ENCODE measurements around the gene HSD11B2. TPM values are rescaled to one million over a fixed set of nuclear protein-coding genes. Genes with fewer than 3 reads are reported as not detected.

Gene HSD11B2
- polyA plus RNA-seq, 1 donor from 2014 or later = not detected

GRCh38 chr16:67477960-67478554 is 47.1 kb downstream of the HSD11B2 start:
- Mint-ChIP-seq H3K27me3 (no peaks in the 10 kb centered on the region), H3K4me1 (peaks cover 33 to 41% (median 36%) of the 10 kb centered on the region in 3 donors), H3K9me3 (peaks cover 0 to 1% (median 0%) of the 10 kb centered on the region in 3 donors), H3K36me3 (peaks cover 9% of the 10 kb centered on the region), H3K4me3 (peak overlapping the region; percentile 36 to 98 (median 55)), H3K27ac (peak overlapping the region in 2 of 3 donors; percentile 2 to 99)

GRCh38 chr16:67480833-67481560 is 50.1 kb downstream of the HSD11B2 start, which contains the start of gene ATP6V0D1:
ATP6V0D1 (minus strand) TSS chr16:67481157; CDS start chr16:67481086, 71 bp downstream.
- peaks cover 5% of the 10 kb centered on the region for H3K36me3 Mint-ChIP-seq
- H3K27ac Mint-ChIP-seq = peak within 1 kb of the TSS; percentile 99
- peaks cover 24 to 32% (median 29%) of the 10 kb centered on the region in 3 donors for H3K4me1 Mint-ChIP-seq
- H3K4me3 Mint-ChIP-seq = peak within 1 kb of the TSS; percentile 98 to 100 (median 99)
- no peaks in the 10 kb centered on the region for H3K27me3 Mint-ChIP-seq
- no peaks in the 10 kb centered on the region for H3K9me3 Mint-ChIP-seq

DNA sequence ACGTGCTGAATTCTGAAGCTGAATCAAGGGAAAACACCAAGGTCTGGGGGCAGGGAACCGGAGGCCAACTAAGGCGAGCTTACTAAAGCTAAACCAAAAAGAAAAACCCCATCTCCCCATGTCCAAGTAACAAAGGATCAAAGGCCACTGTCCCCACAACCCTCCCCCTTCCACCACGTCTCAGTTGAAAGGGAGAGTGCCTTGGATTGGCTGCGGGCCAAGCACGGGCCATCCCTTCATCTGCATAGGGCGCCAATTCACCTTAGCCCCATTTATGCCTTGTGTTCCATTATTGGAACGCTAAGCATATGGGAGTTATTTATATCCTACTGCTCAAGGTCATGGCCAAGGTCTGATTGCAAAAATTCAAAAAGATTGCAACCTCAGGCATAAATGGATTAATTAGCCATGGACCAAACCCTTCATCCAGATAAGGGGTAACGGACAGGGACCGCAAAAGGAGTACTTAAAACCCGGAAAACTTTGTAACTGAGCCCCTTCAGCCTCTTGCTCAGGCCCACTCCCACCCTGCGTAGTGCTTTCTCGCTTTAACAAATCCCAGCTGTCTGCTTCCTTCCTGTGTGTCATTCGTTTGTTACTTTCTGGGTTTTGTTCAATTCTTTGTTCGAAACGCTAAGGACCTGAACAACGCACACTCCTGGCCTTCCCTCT is 50.8 kb downstream of the HSD11B2 start:
- Mint-ChIP-seq H3K4me3 (peak overlapping the region; percentile 98 to 100 (median 99)), H3K36me3 (peaks cover 5% of the 10 kb centered on the region), H3K27me3 (no peaks in the 10 kb centered on the region), H3K27ac (peak overlapping the region; percentile 99), H3K4me1 (peaks cover 19 to 28% (median 24%) of the 10 kb centered on the region in 3 donors), H3K9me3 (no peaks in the 10 kb centered on the region)

- peaks cover 20 to 31% (median 21%) of the 10 kb centered on the region in 3 donors for H3K4me1 Mint-ChIP-seq
- no peaks in the 10 kb centered on the region for H3K9me3 Mint-ChIP-seq
- H3K27ac Mint-ChIP-seq = peak overlapping the region; percentile 88 to 99 (median 99)
- peak overlapping the region; percentile 98 to 100 (median 99) for H3K4me3 Mint-ChIP-seq
- no peaks in the 10 kb centered on the region for H3K27me3 Mint-ChIP-seq
- peaks cover 2% of the 10 kb centered on the region for H3K36me3 Mint-ChIP-seq
Measured at GRCh38 chr16:67482233-67482924, 51.5 kb downstream of the HSD11B2 start.

DNA sequence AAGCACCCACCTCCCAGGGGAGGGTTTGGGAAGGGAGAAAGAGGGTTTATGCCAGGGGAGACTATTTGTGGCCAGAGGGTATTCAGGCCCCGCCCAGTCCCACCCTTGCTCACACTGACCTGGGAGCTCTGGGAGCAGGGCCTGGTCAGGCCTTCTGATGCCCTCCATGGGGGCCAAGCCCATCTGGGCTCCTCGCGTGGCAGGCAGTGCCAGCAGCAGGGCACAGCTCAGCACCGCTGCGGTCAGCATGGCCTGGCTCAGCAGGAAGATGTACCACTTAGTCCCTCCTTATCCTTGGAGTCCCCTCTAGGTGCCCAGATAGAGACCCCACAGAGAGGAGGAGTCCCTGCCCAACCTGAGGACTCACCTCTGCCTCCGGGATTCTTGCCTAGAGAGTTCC is 52.2 kb downstream of the HSD11B2 start, which contains the start of gene AGRP:
Gene AGRP, minus strand, starts transcription at position 398 of the 400 bp plus-strand sequence. Its CDS starts 149 bp downstream, at position 249.
- Mint-ChIP-seq H3K9me3 (no peaks in the 10 kb centered on the region), H3K36me3 (peaks cover 2% of the 10 kb centered on the region), H3K4me1 (peaks cover 19 to 30% (median 21%) of the 10 kb centered on the region in 3 donors)

GRCh38 chr16:67483731-67484525 is 53.0 kb downstream of the HSD11B2 start:
- Mint-ChIP-seq H3K4me3 (peak overlapping the region in 3 of 4 donors; percentile 42 to 72 (median 61)), H3K9me3 (no peaks in the 10 kb centered on the region)

More for the DNA sequence above, 52.2 kb downstream of the HSD11B2 start, which contains the start of gene AGRP:
- no peaks in the 10 kb centered on the region for H3K27me3 Mint-ChIP-seq
- H3K27ac Mint-ChIP-seq = peak within 1 kb of the TSS; percentile 88 to 99 (median 99)
- peak within 1 kb of the TSS; percentile 98 to 100 (median 99) for H3K4me3 Mint-ChIP-seq

GRCh38 chr16:67486805-67487204 is 55.9 kb downstream of the HSD11B2 start:
- Mint-ChIP-seq H3K27ac (peak overlapping the region in 1 of 3 donors; percentile 62), H3K4me3 (peak overlapping the region in 1 of 4 donors; percentile 55), H3K36me3 (peaks cover 2% of the 10 kb centered on the region), H3K27me3 (no peaks in the 10 kb centered on the region), H3K9me3 (no peaks in the 10 kb centered on the region), H3K4me1 (peaks cover 38 to 48% (median 43%) of the 10 kb centered on the region in 3 donors)

More at GRCh38 chr16:67483731-67484525, 53.0 kb downstream of the HSD11B2 start:
- Mint-ChIP-seq H3K36me3 (peaks cover 2% of the 10 kb centered on the region), H3K4me1 (peaks cover 21 to 28% (median 24%) of the 10 kb centered on the region in 3 donors), H3K27ac (peak overlapping the region in 2 of 3 donors; percentile 78 to 99), H3K27me3 (no peaks in the 10 kb centered on the region)

Other genes with a start within 250 kb of the HSD11B2 start
- 0.56 TPM for gene MATCAP1, start 247.2 kb upstream of the HSD11B2 start, polyA plus RNA-seq
- not detected for gene EXOC3L1, start 241.0 kb upstream of the HSD11B2 start, polyA plus RNA-seq
- 73.7 TPM for gene E2F4, start 239.0 kb upstream of the HSD11B2 start, polyA plus RNA-seq
- 0.35 TPM for gene ELMO3, start 232.0 kb upstream of the HSD11B2 start, polyA plus RNA-seq
- 64.2 TPM for gene TMEM208, start 204.0 kb upstream of the HSD11B2 start, polyA plus RNA-seq
- 3.8 TPM for gene FHOD1, start 183.6 kb upstream of the HSD11B2 start, polyA plus RNA-seq
- 0.75 TPM for gene SLC9A5, start 182.1 kb upstream of the HSD11B2 start, polyA plus RNA-seq
- gene PLEKHG4, start 151.6 kb upstream of the HSD11B2 start, polyA plus RNA-seq = 0.65 TPM
- gene KCTD19, start 104.4 kb upstream of the HSD11B2 start, polyA plus RNA-seq = not detected
- not detected for gene LRRC36, start 104.3 kb upstream of the HSD11B2 start, polyA plus RNA-seq
- not detected for gene TPPP3, start 37.6 kb upstream of the HSD11B2 start, polyA plus RNA-seq
- gene ZDHHC1, start 14.6 kb upstream of the HSD11B2 start, polyA plus RNA-seq = 0.33 TPM
- 160 TPM for gene ATP6V0D1, start 50.0 kb downstream of the HSD11B2 start, polyA plus RNA-seq
- not detected for gene AGRP, start 52.4 kb downstream of the HSD11B2 start, polyA plus RNA-seq
- 43.8 TPM for gene RIPOR1, start 97.7 kb downstream of the HSD11B2 start, polyA plus RNA-seq
- gene CTCF, start 131.4 kb downstream of the HSD11B2 start, polyA plus RNA-seq = 70.9 TPM
- 14.5 TPM for gene CARMIL2, start 214.0 kb downstream of the HSD11B2 start, polyA plus RNA-seq
- gene ACD, start 229.1 kb downstream of the HSD11B2 start, polyA plus RNA-seq = 48.6 TPM
- 18.5 TPM for gene PARD6A, start 229.8 kb downstream of the HSD11B2 start, polyA plus RNA-seq
- 1.8 TPM for gene ENKD1, start 235.6 kb downstream of the HSD11B2 start, polyA plus RNA-seq
- gene C16orf86, start 235.7 kb downstream of the HSD11B2 start, polyA plus RNA-seq = 8.2 TPM

Data from IgD-negative memory B cell (primary cell).